Upper lobe of right lung (tissue), 1 donor: Measurements from ENCODE around the gene CDR2L. TPM values are rescaled to one million over a fixed set of nuclear protein-coding genes. Genes with fewer than 3 reads are reported as not detected.
A peak's percentile ranks its signal among the peaks of the same experiment; 100 is the strongest.
"Not testable (repeated sequence)": the region's sequence is repeated elsewhere in the genome, so short reads cannot be mapped to it uniquely, and the experiment has no call there.

Experiments
- ATAC-seq: fragments of 200-7000 bp; cut with Tn5 transposase; one replicate; pipeline ENCODE4 v1.9.1; 2020; ENCODE audit warnings: mild to moderate bottlenecking, moderate library complexity
- DNase-seq: peaks from one replicate; pipeline ENCODE4 v3.0.0-alpha.2; 2020
- H3K27ac ChIP-seq: fragments of 200-600 bp; one replicate; pipeline ENCODE4 v1.8.0; 2022
- H3K27me3 ChIP-seq: fragments of 200-600 bp; one replicate; pipeline ENCODE4 v1.8.0; 2022; ENCODE audit warnings: mild to moderate bottlenecking
- H3K36me3 ChIP-seq: fragments of 200-600 bp; one replicate; pipeline ENCODE4 v1.8.0; 2022
- H3K4me1 ChIP-seq: fragments of 200-600 bp; one replicate; pipeline ENCODE4 v1.8.0; 2022
- H3K4me3 ChIP-seq: fragments of 200-600 bp; one replicate; pipeline ENCODE4 v1.8.0; 2022; ENCODE audit warnings: mild to moderate bottlenecking
- H3K9me3 ChIP-seq: fragments of 200-600 bp; one replicate; pipeline ENCODE4 v1.8.0; 2022
- intact Hi-C: fragments of 100-400 bp; cut with DNase I; formaldehyde crosslinking; loops from one replicate; pipeline ENCODE4 v1.11.0; 2022
- total RNA-seq: library from RNA; stranded (reverse); fragmentation: NEBNext Ultra II Directional; extraction: Animal tissue kit (Norgen Biotek cat#: 25700); gene quantifications from one replicate; pipeline ENCODE4 v1.2.1, GENCODE V29; 2021
- TF ChIP-seq, protein P1 (sequence below): fragments of 200-600 bp; IDR thresholded peaks from one replicate; pipeline ENCODE4 v1.8.0; 2022; ENCODE audit warnings: antibody characterized with exemption
- donor health status: DM: no; HTN: yes; CAD: no; lungs with severe emphysema.

The CDR2L gene
- total RNA-seq, 1 donor from 2014 or later = 21.8 TPM

DNA sequence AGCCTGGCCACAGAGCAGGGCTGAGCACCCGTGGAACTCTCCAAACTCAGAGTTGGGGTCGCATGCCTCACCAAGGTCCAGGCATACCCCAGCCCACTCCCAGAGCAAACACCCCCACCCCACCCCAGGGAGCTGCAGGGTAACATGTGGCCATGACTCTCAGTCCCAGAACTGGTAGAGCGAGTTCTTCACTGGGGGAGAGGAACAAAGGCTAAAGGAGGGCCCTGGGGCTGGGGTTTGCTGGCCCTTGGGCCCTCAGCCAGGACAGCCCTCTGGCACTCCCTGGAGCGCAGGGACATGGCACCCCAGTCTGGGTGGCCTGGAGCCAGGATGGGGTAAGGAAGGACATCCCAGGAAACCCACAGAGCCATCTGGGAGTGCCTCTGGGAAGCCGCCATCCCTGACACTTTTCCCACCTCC lies 19.1 kb upstream of the CDR2L start:
- Histone ChIP-seq H3K36me3 (no peaks in the 10 kb centered on the region), H3K4me3 (no peak overlapping the region), H3K4me1 (peaks cover 18% of the 10 kb centered on the region), H3K9me3 (no peaks in the 10 kb centered on the region), H3K27me3 (peaks cover 8% of the 10 kb centered on the region), H3K27ac (no peak overlapping the region)
- DNase-seq (peak; percentile 74), ATAC-seq (peak; percentile 21)
- TF ChIP-seq, protein P1, sequence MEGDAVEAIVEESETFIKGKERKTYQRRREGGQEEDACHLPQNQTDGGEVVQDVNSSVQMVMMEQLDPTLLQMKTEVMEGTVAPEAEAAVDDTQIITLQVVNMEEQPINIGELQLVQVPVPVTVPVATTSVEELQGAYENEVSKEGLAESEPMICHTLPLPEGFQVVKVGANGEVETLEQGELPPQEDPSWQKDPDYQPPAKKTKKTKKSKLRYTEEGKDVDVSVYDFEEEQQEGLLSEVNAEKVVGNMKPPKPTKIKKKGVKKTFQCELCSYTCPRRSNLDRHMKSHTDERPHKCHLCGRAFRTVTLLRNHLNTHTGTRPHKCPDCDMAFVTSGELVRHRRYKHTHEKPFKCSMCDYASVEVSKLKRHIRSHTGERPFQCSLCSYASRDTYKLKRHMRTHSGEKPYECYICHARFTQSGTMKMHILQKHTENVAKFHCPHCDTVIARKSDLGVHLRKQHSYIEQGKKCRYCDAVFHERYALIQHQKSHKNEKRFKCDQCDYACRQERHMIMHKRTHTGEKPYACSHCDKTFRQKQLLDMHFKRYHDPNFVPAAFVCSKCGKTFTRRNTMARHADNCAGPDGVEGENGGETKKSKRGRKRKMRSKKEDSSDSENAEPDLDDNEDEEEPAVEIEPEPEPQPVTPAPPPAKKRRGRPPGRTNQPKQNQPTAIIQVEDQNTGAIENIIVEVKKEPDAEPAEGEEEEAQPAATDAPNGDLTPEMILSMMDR = no peak
- intact Hi-C loops = loop anchor here (10.0 kb wide), 1 partner anchor 46 kb away; the partner anchor contains the start of gene MRPL58

DNA sequence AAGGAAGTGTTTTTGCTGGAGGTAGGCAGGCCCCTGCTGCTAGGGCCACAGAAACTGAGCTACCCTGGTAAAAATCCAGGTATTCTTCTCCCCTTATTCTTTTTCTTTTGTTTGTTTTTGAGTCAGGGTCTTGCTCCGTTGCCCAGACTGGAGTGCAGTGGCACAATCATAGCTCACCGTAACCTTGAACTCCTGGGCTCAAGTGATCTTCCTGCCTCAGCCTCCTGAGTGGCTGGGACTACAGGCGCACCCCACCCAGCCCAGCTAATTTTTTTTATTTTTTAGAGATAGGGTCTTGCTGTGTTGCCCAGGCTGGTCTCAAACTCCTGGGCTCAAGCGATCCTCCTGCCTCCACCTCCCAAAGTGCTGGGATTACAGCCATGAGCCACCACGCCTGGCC lies 17.9 kb upstream of the CDR2L start:
- not testable (repeated sequence) for H3K36me3 ChIP-seq, H3K4me3 ChIP-seq, H3K9me3 ChIP-seq, DNase-seq, ATAC-seq, H3K27me3 ChIP-seq
- H3K4me1 ChIP-seq = peaks cover 18% of the 10 kb centered on the region
- peak overlapping the region; percentile 30 for H3K27ac ChIP-seq
- intact Hi-C loops = loop anchor here (10.0 kb wide), 1 partner anchor 45 kb away; the partner anchor contains the start of gene MRPL58

DNA sequence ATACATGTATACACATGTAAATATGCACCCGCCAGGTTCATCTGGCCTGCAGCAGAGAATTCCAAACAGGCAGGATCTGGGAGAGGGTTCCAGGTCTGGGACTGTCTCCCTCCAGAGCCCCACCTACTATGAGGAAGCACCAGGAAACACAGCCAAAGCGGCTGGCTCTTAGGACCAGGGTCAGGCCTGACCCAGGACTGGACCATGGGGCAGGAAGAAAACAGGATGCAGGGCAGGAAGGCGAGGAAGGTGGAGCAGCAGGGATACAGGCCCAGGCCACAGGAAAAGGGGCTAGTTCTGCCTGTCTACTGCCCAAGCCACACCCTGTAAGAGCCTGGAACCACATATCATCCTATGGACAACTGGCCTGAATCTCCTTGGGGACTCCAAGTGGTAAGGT lies 17.0 kb upstream of the CDR2L start:
- DNase-seq = no peak
- Histone ChIP-seq H3K4me1 (peaks cover 18% of the 10 kb centered on the region), H3K27me3 (peaks cover 8% of the 10 kb centered on the region), H3K27ac (peak overlapping the region; percentile 24), H3K9me3 (no peaks in the 10 kb centered on the region), H3K36me3 (no peaks in the 10 kb centered on the region), H3K4me3 (peak overlapping the region; percentile 65)
- TF ChIP-seq, protein P1 = no peak
- intact Hi-C loops = no loop called here
- ATAC-seq = peak; percentile 9

DNA sequence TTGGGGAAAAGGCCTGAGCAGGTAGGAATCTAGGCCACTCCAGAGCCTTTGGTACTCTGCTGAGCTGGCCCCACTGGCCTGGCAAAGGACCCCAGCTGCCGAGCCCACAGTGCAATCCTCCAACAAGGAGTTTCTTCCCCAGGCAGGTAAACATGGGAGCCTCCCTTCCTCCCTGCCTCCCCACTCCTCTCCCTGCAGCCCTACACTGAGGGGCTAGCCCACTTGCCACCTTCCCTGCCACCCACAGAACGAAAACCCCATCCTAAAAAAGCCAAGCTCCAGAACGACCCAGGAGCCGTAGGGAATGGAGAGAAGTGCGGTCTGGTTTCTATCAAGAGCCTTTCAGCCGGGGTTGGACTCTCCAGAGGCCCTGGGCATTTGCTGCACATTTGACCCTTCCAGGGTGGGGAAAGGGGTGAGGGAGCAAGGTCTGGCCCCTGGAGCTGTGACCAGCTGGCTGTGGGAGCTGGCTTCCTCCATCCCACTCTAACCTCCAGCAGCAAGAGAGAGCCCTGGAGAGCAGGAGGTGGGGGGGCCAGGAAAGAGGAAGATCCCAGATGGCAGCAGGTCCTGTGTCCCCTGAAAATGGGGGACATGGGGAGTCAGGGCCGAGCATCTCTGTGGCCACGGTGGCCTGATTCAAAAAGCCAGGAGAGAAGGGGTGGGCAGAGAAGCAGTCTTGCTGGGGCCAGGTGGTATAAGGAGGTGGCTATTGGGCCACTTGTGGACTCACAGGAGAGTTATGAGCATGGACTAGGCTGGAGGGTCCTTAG lies 16.2 kb upstream of the CDR2L start:
- Histone ChIP-seq H3K4me3 (peak overlapping the region; percentile 65), H3K27me3 (peaks cover 8% of the 10 kb centered on the region), H3K27ac (peak overlapping the region; percentile 47), H3K9me3 (no peaks in the 10 kb centered on the region), H3K36me3 (no peaks in the 10 kb centered on the region), H3K4me1 (peaks cover 18% of the 10 kb centered on the region)
- TF ChIP-seq, protein P1 = no peak
- DNase-seq (no peak), ATAC-seq (no peak)
- intact Hi-C loops = no loop called here

DNA sequence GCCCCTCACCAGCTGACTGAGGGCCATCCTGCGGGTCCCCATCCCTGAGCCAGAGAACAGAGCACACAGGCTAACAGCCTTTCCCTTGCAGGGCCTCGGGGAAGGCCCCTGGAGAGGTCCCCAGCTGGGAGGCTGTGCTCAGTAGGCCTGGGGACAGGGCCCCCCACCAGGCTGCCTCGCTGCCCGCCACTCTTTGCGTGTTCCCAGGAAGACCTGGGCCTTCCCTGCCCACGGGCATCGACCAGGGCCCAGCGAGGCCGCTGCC lies 15.7 kb upstream of the CDR2L start:
- H3K4me3 ChIP-seq = peak overlapping the region; percentile 65
- intact Hi-C loops = no loop called here
- no peaks in the 10 kb centered on the region for H3K9me3 ChIP-seq
- peak overlapping the region; percentile 47 for H3K27ac ChIP-seq
- no peak for ATAC-seq
- peaks cover 8% of the 10 kb centered on the region for H3K27me3 ChIP-seq
- no peaks in the 10 kb centered on the region for H3K36me3 ChIP-seq
- peaks cover 18% of the 10 kb centered on the region for H3K4me1 ChIP-seq
- TF ChIP-seq, protein P1 = no peak
- DNase-seq = no peak

DNA sequence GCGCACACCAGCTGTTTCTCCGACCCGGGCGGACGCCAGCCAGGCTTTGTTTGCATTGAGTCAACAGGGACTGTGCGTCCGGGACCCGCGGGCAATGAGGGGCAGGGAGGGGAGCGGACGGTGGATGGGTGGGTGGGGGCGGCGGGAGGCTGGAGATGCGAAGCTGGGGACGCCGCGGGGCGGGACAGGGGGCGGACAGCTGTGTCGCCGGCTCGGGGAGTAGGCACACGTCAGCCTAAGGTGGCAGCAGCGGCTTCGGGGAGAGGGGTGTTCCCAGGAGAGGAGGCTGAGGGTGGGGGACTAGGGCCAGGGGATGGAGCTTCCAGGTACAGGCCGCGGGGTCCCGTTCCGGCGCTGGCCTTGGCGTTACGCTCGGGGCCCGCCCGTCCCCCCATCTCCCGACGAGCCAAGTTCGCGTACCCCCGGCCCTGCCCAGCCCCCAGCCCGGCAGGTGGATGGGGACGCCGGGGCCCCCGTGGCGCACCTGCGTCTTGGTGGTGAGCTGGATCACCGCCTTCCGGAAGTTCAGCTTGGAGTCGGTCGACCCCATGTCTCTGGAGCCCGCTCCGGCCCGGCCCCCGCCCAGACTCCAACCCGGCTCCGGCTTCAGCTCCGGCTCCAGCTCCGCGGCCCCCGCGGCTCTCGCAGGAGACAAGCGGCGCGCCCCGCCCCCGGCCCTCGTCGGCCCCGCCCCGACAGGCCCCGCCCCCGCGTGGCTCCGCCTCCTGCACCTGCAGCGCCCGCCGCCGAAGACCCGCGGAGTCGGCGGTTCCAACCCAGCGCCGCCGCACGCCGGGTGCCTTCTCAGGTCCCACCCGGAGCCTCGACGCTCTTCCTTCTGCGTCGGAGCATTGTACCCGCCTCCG lies 15.1 kb upstream of the CDR2L start, which contains the start of gene HID1:
Gene HID1, minus strand, starts transcription at position 653 of the 866 bp plus-strand sequence. Its CDS starts 103 bp downstream, at position 550.
- Histone ChIP-seq H3K27me3 (peaks cover 8% of the 10 kb centered on the region), H3K4me1 (peaks cover 18% of the 10 kb centered on the region), H3K9me3 (no peaks in the 10 kb centered on the region), H3K36me3 (no peaks in the 10 kb centered on the region), H3K4me3 (peak within 1 kb of the TSS; percentile 65), H3K27ac (peak within 1 kb of the TSS; percentile 47)
- ATAC-seq = peak; percentile 90
- DNase-seq = peak; percentile 86
- TF ChIP-seq, protein P1 = no peak
- intact Hi-C loops = no loop called here
